ENCODE results near the gene ORM1. TPM values are rescaled to one million over a fixed set of nuclear protein-coding genes. Genes with fewer than 3 reads are reported as not detected.
"Not testable (repeated sequence)": the region's sequence is repeated elsewhere in the genome, so short reads cannot be mapped to it uniquely, and the experiment has no call there.

Gene ORM1
- total RNA-seq, 3 donors from 2014 or later, result 8.3 TPM; not detected in 2

GRCh38 chr9:114330636-114331035 lies 7.7 kb downstream of the ORM1 start:
- Histone ChIP-seq H3K27ac (no peak overlapping the region), H3K27me3 (no peaks in the 10 kb centered on the region), H3K4me3 (no peak overlapping the region), H3K36me3 (no peaks in the 10 kb centered on the region), H3K4me1 (no peaks in the 10 kb centered on the region), H3K9me3 (no peaks in the 10 kb centered on the region)
- intact Hi-C loops (cut with DNase I; ENCODE audit: low total_unique reads), result no loop called here
- DNase-seq (ENCODE audit: low spot score in 2 of 2), result no peak
- TF ChIP-seq POLR2AphosphoS5 (IDR thresholded peaks at IDR 0.05), result no peak
- TF ChIP-seq POLR2A (IDR thresholded peaks at IDR 0.05), result no peak
- no peak for TF ChIP-seq CTCF (IDR thresholded peaks at IDR 0.05)

GRCh38 chr9:114331229-114332195 lies 8.6 kb downstream of the ORM1 start:
- H3K4me1 ChIP-seq; intact Hi-C loops (cut with DNase I; ENCODE audit: low total_unique reads); H3K27me3 ChIP-seq; DNase-seq (ENCODE audit: low spot score in 2 of 2); H3K9me3 ChIP-seq; H3K36me3 ChIP-seq; H3K4me3 ChIP-seq; H3K27ac ChIP-seq: not testable (repeated sequence)

- H3K4me1 ChIP-seq; intact Hi-C loops (cut with DNase I; ENCODE audit: low total_unique reads); DNase-seq (ENCODE audit: low spot score in 2 of 2); H3K36me3 ChIP-seq; H3K9me3 ChIP-seq; H3K27ac ChIP-seq; H3K27me3 ChIP-seq; H3K4me3 ChIP-seq: not testable (repeated sequence)
These were observed 9.7 kb downstream of the ORM1 start for GRCh38 chr9:114332474-114333040.

- H3K4me1 ChIP-seq; H3K36me3 ChIP-seq; H3K27me3 ChIP-seq; H3K4me3 ChIP-seq; intact Hi-C loops (cut with DNase I; ENCODE audit: low total_unique reads); H3K9me3 ChIP-seq; DNase-seq (ENCODE audit: low spot score in 2 of 2); H3K27ac ChIP-seq: not testable (repeated sequence)
These were observed 10.8 kb downstream of the ORM1 start for GRCh38 chr9:114333718-114334117.

GRCh38 chr9:114334490-114334889 lies 11.6 kb downstream of the ORM1 start:
- no peak overlapping the region for H3K4me3 ChIP-seq
- no peaks in the 10 kb centered on the region for H3K27me3 ChIP-seq
- H3K9me3 ChIP-seq, result no peaks in the 10 kb centered on the region
- TF ChIP-seq POLR2AphosphoS5 (IDR thresholded peaks at IDR 0.05) (no peak), POLR2A (IDR thresholded peaks at IDR 0.05) (no peak), CTCF (IDR thresholded peaks at IDR 0.05) (no peak)
- DNase-seq (ENCODE audit: low spot score in 2 of 2), result no peak
- no peaks in the 10 kb centered on the region for H3K4me1 ChIP-seq
- no peaks in the 10 kb centered on the region for H3K36me3 ChIP-seq
- intact Hi-C loops (cut with DNase I; ENCODE audit: low total_unique reads), result no loop called here
- no peak overlapping the region for H3K27ac ChIP-seq

GRCh38 chr9:114335745-114336144 lies 12.8 kb downstream of the ORM1 start:
- no peak for DNase-seq (ENCODE audit: low spot score in 2 of 2)
- Histone ChIP-seq H3K4me3 (no peak overlapping the region), H3K27ac (no peak overlapping the region), H3K27me3 (no peaks in the 10 kb centered on the region), H3K9me3 (no peaks in the 10 kb centered on the region), H3K36me3 (no peaks in the 10 kb centered on the region), H3K4me1 (no peaks in the 10 kb centered on the region)
- TF ChIP-seq POLR2A (IDR thresholded peaks at IDR 0.05) (no peak), POLR2AphosphoS5 (IDR thresholded peaks at IDR 0.05) (no peak), CTCF (IDR thresholded peaks at IDR 0.05) (no peak)
- intact Hi-C loops (cut with DNase I; ENCODE audit: low total_unique reads), result no loop called here
